PC-3 (cell line): ENCODE data around the gene RABL3. TPM values are rescaled to one million over a fixed set of nuclear protein-coding genes. Genes with fewer than 3 reads are reported as not detected.

Source experiments
- ATAC-seq: fragments of 200-7000 bp; cut with Tn5 transposase; 2 replicates; pipeline ENCODE4 v1.9.1; 2020; ENCODE audit warnings: mild to moderate bottlenecking, moderate library complexity
- BruUV-seq: library from RNA; stranded (reverse); fragments of 400-500 nt; replicated peaks from 2 replicates; lab custom pipeline; 2021; lab: Mats Ljungman, UMichigan
- CTCF ChIA-PET: fragments of 300-600 bp; sonication (Branson Sonifier 250); formaldehyde crosslinking; loops from one replicate; lab custom pipeline; 2022; ENCODE audit warnings: antibody characterized with exemption; lab: Charles Lee
- POLR2A ChIA-PET: fragments of 300-600 bp; sonication (Branson Sonifier 250); formaldehyde crosslinking; loops from one replicate; lab custom pipeline; 2022; ENCODE audit warnings: antibody characterized with exemption; ENCODE audit not compliant: unreplicated experiment; lab: Charles Lee
- DNase-seq: peaks from one replicate; pipeline ENCODE4 v3.0.0-alpha.2; 2015
- H2AFZ ChIP-seq: fragments of 300-600 bp; sonication (generic); 2 replicates; pipeline ENCODE4 v1.6.0; 2016; ENCODE audit warnings: antibody characterized with exemption, low read length
- H3F3A ChIP-seq: fragments of 300-600 bp; sonication (generic); one replicate; pipeline ENCODE4 v1.6.0; 2017; ENCODE audit warnings: antibody characterized with exemption, low read length, control low read depth, mild to moderate bottlenecking; ENCODE audit not compliant: unreplicated experiment
- H3K27ac ChIP-seq: fragments of 300-600 bp; sonication (generic); 2 replicates; pipeline ENCODE4 v1.5.1; 2016; ENCODE audit warnings: mild to moderate bottlenecking, low read length
- H3K27me3 ChIP-seq: fragments of 300-600 bp; sonication (generic); 2 replicates; pipeline ENCODE4 v1.6.1; 2016; ENCODE audit warnings: low read length, mixed read lengths
- H3K36me3 ChIP-seq: fragments of 300-600 bp; sonication (generic); 2 replicates; pipeline ENCODE4 v1.6.1; 2016; ENCODE audit warnings: low read depth, mixed run types, low read length, mixed read lengths
- H3K4me1 ChIP-seq: fragments of 300-600 bp; sonication (generic); 2 replicates; pipeline ENCODE4 v1.5.1; 2016; ENCODE audit warnings: low read length; ENCODE audit not compliant: insufficient read depth
- H3K4me2 ChIP-seq: fragments of 300-600 bp; sonication (generic); 2 replicates; pipeline ENCODE4 v1.6.0; 2016; ENCODE audit warnings: low read length
- H3K4me3 ChIP-seq: fragments of 300-600 bp; sonication (generic); 2 replicates; pipeline ENCODE4 v1.5.1; 2016; ENCODE audit warnings: mild to moderate bottlenecking, low read length, mixed read lengths
- H3K79me2 ChIP-seq: fragments of 300-600 bp; sonication (generic); 2 replicates; pipeline ENCODE4 v1.6.1; 2017; ENCODE audit warnings: low read length, mixed read lengths
- H3K9ac ChIP-seq: fragments of 300-600 bp; sonication (generic); 2 replicates; pipeline ENCODE4 v1.6.0; 2016; ENCODE audit warnings: mild to moderate bottlenecking, low read length
- H3K9me2 ChIP-seq: fragments of 300-600 bp; sonication (generic); replicated peaks from 2 replicates; pipeline ENCODE4 v1.6.1; 2016; ENCODE audit warnings: mixed run types, low read length, mixed read lengths
- H3K9me3 ChIP-seq: fragments of 300-600 bp; sonication (generic); 2 replicates; pipeline ENCODE4 v1.6.1; 2016; ENCODE audit warnings: low read length, mixed read lengths
- H4K20me1 ChIP-seq: fragments of 300-600 bp; sonication (generic); 2 replicates; pipeline ENCODE4 v1.6.1; 2016; ENCODE audit warnings: low read length, mixed read lengths
- CTCF ChIP-seq: fragments of 300-600 bp; sonication (generic); conservative IDR thresholded peaks from 2 replicates; pipeline ENCODE4 v1.5.1; 2017; ENCODE audit warnings: antibody characterized with exemption, low read depth, mild to moderate bottlenecking, low read length
- EZH2 ChIP-seq: fragments of 300-600 bp; sonication (generic); IDR thresholded peaks from one replicate; pipeline ENCODE4 v1.6.1; 2017; ENCODE audit warnings: antibody characterized with exemption, mild to moderate bottlenecking, low read length; ENCODE audit not compliant: unreplicated experiment
- EZH2phosphoT487 ChIP-seq: fragments of 300-600 bp; sonication (generic); IDR thresholded peaks from 2 replicates; pipeline ENCODE4 v1.6.1; 2018; ENCODE audit warnings: mild to moderate bottlenecking, antibody characterized with exemption, low read length, borderline replicate concordance
- intact Hi-C: fragments of 100-400 bp; cut with micrococcal nuclease; formaldehyde crosslinking; loops from 2 replicates; pipeline ENCODE4 v1.9.0; 2023
- total RNA-seq: library from RNA; depleted of rRNA; stranded (reverse); fragments of >200 nt; gene quantifications from 2 replicates; pipeline ENCODE4 v1.2.3, GENCODE V29; 2014

Gene RABL3
- total RNA-seq, 1 experiment from 2014 or later: 24.3 TPM

DNA sequence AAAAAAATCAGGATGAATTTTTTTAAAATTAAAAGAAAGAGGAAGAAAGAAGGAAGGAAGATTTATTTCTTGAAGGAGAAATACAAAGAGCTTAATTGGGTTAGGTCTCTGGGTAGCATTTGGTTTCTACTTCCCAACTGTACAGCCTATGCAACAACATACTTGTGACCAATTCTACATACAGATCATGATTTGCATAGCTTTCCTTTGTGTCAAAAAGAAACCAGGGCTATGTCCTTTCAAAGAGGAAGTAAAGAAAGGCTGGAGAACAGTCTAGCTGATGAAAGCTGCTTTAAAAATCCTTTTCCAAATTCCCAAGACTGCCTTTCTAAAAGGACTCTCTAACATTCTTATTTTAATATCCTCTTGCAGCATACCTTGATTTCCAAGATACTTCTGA is 54.2 kb downstream of the RABL3 start:
- no peaks in the 10 kb centered on the region for H3K79me2 ChIP-seq
- no peaks in the 10 kb centered on the region for H3K36me3 ChIP-seq
- TF ChIP-seq CTCF: no peak
- TF ChIP-seq EZH2: no peak
- TF ChIP-seq EZH2phosphoT487: no peak
- no peak overlapping the region for H2AFZ ChIP-seq
- H4K20me1 ChIP-seq: no peaks in the 10 kb centered on the region
- H3K9me3 ChIP-seq: no peaks in the 10 kb centered on the region
- POLR2A ChIA-PET: no interaction called here
- H3K9ac ChIP-seq: no peak overlapping the region
- H3K27ac ChIP-seq: no peak overlapping the region
- no peaks in the 10 kb centered on the region for H3K27me3 ChIP-seq
- no TSS peak for BruUV-seq
- DNase-seq: no peak
- no peak overlapping the region for H3K4me3 ChIP-seq
- H3F3A ChIP-seq: no peaks in the 10 kb centered on the region
- CTCF ChIA-PET: no interaction called here
- no peak for ATAC-seq
- no peaks in the 10 kb centered on the region for H3K9me2 ChIP-seq
- H3K4me2 ChIP-seq: no peak overlapping the region
- peaks cover 2% of the 10 kb centered on the region for H3K4me1 ChIP-seq
- intact Hi-C loops: no loop called here

DNA sequence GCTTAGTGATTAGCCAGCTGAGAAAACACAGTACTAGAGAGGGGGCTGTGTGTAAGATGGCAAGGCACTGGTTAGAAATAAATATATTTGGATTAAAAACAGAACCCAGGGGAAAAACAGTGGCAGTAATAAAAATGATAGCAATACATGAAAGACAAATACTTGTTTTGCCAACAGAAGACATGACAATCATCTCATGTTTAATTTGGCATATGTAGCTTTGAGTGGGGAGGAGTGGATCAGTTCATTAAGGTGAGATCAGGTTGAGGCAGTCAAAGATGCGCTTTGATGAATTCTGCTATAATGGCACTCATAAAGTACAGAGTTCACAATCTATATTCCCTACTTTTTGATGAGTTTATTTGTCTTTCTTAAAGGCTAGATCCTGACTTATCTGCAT is 56.9 kb downstream of the RABL3 start:
- TF ChIP-seq CTCF (no peak), EZH2phosphoT487 (no peak), EZH2 (no peak)
- CTCF ChIA-PET: no interaction called here
- Histone ChIP-seq H3K4me1 (peaks cover 13% of the 10 kb centered on the region), H3K27ac (no peak overlapping the region), H3K9me2 (no peaks in the 10 kb centered on the region), H2AFZ (no peak overlapping the region), H3K27me3 (no peaks in the 10 kb centered on the region), H3F3A (no peaks in the 10 kb centered on the region), H4K20me1 (no peaks in the 10 kb centered on the region), H3K4me3 (no peak overlapping the region), H3K36me3 (no peaks in the 10 kb centered on the region), H3K9ac (no peak overlapping the region), H3K9me3 (no peaks in the 10 kb centered on the region), H3K79me2 (no peaks in the 10 kb centered on the region), H3K4me2 (no peak overlapping the region)
- DNase-seq (no peak), ATAC-seq (no peak)
- BruUV-seq: no TSS peak
- POLR2A ChIA-PET: no interaction called here
- intact Hi-C loops: no loop called here

GRCh38 chr3:120684896-120685295 is 57.4 kb downstream of the RABL3 start:
- no peak for TF ChIP-seq CTCF
- no peak for TF ChIP-seq EZH2phosphoT487
- no peak for TF ChIP-seq EZH2
- Histone ChIP-seq H3K9me2 (no peaks in the 10 kb centered on the region), H4K20me1 (no peaks in the 10 kb centered on the region), H3K9ac (no peak overlapping the region), H3K79me2 (no peaks in the 10 kb centered on the region), H3F3A (no peaks in the 10 kb centered on the region), H3K9me3 (no peaks in the 10 kb centered on the region), H3K36me3 (no peaks in the 10 kb centered on the region), H3K27me3 (no peaks in the 10 kb centered on the region), H2AFZ (no peak overlapping the region), H3K4me1 (peaks cover 13% of the 10 kb centered on the region), H3K27ac (no peak overlapping the region), H3K4me3 (no peak overlapping the region), H3K4me2 (no peak overlapping the region)
- intact Hi-C loops: no loop called here
- BruUV-seq: no TSS peak
- no peak for DNase-seq
- POLR2A ChIA-PET: no interaction called here
- no peak for ATAC-seq
- CTCF ChIA-PET: no interaction called here
